Stimulated activated CD8-positive, alpha-beta memory T cell treated with anti-CD3 and anti-CD28 coated beads, Interleukin-15, amount 100 ng/mL, for 24 hours (primary cell): ENCODE results near the gene RAPGEF4.
"Not testable (repeated sequence)": the region's sequence is repeated elsewhere in the genome, so short reads cannot be mapped to it uniquely, and the experiment has no call there.

Experiments
- DNase-seq: peaks from one replicate; pipeline ENCODE4 v3.0.0-alpha.2; 2020; ENCODE audit warnings: low read depth

Gene RAPGEF4

GRCh38 chr2:173033084-173033483 is 297.4 kb downstream of the RAPGEF4 start:
- no peak for DNase-seq

GRCh38 chr2:173034143-173034542 is 298.5 kb downstream of the RAPGEF4 start:
- no peak for DNase-seq

DNA sequence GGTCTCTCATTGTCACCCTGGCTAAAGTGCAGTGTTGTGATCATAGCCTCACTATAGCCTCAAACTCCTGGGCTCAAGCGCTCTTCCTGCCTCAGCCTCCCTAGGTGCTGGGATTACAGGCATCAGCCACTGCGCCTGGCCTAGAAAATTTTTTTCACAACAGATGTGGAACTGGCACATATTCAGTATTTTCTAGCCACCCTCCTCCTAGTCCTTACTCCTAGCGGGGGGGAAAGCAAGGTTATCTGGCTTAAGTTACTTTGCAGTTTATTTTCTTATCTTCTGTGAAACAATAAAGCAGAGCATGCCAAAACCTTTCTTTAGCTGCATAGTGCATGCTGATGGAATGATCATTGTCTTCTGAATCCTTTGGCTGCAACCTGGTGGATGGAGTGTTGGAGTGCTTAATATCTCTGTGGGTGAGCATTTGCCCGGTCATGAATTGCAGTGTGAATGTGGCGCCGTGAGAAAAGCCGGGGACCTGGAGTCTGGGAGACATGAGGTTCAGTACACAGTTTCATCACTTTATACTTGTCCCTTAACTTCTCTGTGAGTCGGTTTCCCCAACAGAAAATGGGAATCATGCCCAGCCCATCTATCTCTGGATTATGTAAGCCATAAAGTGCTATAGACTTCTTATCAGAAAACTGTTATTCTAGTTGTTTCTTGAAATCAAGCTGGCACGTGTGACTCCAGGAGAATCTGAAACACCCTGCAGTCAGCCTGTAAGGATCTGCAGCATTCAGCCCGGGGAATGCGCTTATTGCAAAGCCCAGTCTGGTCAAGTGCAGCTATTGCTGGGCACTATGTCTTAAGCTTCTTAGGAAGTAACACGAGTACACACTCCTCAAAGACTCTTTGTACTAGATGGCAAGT is 301.8 kb downstream of the RAPGEF4 start:
- no peak for DNase-seq

GRCh38 chr2:173038257-173038656 is 302.6 kb downstream of the RAPGEF4 start:
- DNase-seq: not testable (repeated sequence)

GRCh38 chr2:173040729-173041128 is 305.1 kb downstream of the RAPGEF4 start:
- no peak for DNase-seq

DNA sequence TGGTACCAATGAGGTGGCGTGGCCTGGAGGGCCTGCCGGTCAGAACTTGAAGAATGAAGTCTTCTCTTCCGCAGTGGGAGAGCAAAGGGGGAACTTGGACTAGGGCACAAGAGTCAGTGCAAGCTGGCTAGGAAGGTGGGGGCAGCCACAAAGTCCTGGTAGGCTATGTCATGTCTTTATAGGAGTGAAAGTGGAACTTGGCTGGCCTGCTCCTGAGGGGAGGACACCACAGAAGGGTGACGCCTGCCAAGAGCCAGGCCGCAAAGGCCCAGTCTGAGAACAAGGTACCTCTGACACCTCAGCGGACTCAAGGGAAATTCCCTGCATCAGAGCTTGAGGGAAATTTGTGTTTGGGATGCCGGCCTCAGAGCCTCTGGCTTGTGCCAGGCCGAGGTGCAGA is 307.8 kb downstream of the RAPGEF4 start:
- no peak for DNase-seq

- no peak for DNase-seq
Measured at GRCh38 chr2:173043897-173044519, 308.4 kb downstream of the RAPGEF4 start.

DNA sequence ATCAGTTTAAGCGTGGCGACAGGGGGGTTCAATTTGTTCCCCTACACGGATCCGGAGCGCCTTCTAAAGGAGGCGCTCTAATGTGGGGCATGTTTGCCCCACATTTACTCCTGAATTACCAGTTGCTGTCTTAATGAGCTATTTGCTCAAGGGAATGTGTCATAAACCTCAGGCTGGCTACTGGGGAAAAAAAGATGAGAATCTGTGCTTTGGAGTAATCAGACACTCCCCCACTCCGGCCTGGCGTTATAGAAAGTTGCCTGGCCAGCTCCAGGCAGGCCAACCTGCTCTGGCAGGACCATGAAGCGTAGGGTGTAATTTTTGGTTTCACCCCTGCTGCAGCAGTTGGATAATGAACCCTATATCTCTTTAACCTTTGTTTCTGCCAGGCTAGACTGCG is 309.0 kb downstream of the RAPGEF4 start:
- DNase-seq: no peak

DNA sequence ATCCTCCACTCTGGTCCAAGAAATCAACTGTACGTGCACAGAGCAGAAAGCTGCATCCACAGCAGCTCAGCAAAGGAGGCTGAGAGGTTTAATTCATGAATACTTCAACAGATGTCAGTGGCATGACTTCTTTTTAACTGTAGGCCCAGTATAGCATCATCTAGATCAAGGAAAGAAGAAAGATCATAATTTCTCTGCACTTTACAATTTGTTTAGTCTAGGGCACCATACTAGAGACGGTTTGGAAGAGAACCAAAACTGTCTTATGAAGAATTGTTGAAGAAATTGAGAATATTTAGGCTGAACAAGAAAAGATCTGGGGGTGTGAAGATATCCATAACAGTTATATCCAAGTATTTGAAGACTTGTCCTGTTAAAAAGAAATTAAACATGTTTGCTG is 309.5 kb downstream of the RAPGEF4 start:
- no peak for DNase-seq

DNA sequence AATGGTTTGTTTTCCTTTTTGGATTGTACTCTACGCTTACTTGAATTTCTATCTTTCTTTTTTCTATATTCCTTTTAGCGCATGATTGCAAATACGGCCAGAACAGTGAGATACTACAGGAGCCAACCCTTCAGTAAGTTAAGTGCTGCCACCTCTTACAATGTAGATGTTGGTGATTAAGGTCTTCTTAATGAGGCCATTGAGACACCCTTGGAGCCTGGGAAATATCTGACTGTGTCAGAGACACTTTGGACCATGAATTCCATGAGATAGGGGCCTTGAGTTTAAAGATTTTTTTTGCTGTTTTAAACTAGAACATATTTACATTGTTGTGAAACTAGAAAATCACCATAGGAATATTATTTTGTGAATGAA is 312.9 kb downstream of the RAPGEF4 start:
- DNase-seq: no peak

DNA sequence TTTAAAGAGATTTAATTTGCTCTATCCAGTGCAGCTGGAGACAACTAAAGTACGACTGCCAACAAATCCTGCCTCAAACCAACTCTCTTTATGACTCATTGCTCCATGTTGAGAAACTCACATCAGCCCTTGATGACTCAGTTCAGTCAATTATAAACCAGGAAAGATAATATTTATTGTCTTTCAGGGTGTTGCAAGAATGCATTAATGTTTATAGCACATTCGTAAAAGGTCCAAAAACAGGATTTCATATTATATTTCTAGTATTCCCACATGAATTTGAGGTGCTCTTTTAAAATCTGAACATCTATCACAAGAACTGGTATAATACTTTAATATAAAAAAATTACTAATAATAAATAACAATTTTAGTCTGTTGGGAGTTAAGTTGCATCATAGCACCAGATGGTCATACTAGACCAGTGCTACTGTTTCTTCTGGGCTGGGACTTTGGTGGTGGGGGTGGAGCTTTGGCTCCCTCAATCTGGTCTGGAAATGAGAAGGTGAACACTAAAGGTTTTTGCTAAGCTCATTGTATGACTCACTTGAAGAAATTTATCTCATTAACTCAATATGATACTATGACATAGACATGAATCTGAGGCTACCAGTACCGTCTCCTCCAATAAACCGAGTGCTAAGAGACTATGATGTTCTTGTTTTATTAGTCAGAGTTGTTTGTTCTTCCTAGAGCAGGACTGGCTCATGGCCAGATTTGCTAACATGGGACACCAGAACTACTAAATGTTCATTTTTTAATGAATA is 313.4 kb downstream of the RAPGEF4 start:
- no peak for DNase-seq

GRCh38 chr2:173049831-173050230 is 314.2 kb downstream of the RAPGEF4 start:
- no peak for DNase-seq

DNA sequence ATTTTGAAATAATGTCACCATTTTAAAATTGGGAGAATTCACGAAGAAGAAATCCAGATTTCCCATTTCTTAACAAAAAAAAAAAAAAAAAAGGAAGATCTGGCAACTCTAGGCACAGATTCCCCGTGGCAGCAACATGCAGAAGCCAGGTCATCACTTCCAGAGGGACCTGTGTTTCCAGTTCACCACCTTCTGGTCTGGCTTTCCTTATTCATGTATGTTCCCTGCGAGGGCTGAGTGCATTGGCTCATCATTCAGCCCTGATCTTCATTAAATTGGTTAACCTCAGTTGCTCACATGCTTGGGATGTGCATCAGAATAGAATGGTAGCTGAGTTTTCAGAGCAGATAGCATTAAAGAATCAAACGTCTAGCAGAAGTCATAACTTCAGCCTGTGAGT is 315.0 kb downstream of the RAPGEF4 start:
- no peak for DNase-seq

GRCh38 chr2:173051463-173052215 is 316.0 kb downstream of the RAPGEF4 start:
- DNase-seq: no peak

GRCh38 chr2:173053043-173053699 is 317.5 kb downstream of the RAPGEF4 start:
- DNase-seq: no peak

DNA sequence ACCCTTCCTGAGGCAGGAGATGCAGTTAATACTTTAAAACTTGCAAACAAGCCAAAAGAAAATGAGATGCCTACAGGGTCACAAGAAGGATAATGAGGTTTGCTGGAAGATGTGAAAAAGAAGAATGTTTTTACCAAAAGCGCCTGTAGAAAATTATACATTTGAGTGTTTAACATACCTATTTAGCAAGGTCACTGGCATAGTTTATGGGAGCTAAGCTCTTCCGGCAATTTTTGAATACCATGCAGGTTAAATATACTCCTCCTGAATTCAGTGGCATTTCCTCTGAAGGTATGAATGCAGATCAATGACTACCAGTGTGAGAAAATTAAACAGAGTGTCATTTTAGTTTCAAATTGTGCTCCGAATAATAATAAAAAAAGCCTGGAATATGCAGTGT is 318.8 kb downstream of the RAPGEF4 start:
- DNase-seq: no peak

- no peak for DNase-seq
Measured at GRCh38 chr2:173056705-173057364, 321.2 kb downstream of the RAPGEF4 start.

DNA sequence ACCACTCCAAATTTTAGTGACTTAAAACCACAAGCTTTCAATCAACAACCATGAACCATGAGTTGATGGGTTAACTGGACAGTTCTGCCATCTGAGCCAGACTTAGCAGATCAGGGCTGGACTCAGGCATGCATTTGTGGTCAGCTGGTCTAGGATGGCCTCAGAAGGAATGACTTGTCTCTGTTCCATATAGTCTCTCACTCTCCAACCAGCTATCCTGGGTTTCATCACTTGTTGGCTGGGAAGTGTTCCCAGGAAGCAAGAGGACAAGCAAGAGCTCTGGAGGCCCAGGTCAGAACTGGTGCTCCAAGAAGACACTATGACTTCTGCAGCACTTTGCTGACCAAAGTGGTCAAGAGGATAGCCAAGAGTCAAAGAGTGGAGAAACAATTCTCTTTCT is 322.5 kb downstream of the RAPGEF4 start:
- no peak for DNase-seq

DNA sequence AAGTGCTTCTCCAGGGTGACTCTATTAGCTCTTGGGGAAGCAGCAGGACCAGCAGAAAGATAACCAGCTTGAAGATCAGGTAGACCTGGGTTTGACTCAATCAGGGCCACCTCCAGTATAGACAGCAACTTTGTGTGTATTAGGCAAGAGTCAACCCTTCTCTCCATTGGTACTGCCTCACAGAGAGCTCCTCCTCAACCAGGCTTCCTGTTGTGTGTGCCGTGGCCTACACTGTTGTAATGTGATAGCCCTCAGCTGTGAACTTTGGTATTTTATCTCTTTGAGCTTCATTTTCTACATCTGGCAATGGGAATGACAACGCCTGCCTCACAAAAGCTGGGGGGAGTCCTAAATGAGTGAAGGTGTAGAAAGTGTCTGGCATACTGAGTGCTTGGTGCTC is 323.0 kb downstream of the RAPGEF4 start:
- DNase-seq: no peak

DNA sequence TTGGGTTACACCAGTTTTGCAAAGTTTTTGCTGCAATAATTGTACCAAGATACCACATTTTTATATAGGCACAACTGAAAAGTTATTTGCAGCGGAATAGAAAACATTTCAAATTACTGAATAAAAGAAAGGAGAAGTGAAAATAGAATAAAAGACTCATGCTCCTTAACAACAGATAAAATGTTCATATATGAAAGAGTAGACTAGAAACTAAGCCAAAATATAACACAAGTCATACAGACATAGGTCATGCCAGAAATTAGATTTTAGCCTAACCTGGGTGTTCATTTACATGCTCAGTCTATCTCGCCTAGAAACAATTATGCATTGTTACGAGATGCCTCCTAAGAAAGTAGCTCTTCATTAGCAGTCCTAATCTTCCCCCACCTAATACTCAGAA is 323.6 kb downstream of the RAPGEF4 start:
- DNase-seq: no peak

DNA sequence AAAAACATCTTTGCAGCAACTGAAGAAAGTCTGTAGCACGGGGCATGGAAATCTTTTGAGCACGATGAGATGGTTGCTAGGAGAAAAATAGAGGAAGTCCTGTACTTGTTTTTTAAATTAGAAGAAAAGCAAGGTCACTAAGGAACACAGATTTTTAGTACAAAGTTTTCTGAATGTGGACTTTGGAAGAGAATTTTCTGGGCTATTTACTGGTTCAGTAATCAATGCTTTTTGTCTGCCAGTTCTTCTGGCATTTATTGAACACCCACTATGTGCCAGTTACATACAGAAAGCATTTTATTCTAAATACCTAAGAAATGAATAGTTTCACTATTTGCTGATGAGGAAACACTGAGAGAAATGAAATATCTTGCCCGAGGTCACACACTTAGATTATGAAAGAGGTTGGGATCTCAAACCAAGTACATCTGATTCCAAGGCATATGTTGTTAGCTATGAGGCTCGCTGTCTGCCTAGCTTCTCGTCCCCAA is 324.4 kb downstream of the RAPGEF4 start:
- DNase-seq: no peak
